Tibial nerve (tissue), 4 donors: ENCODE results near the gene MAN2A2. TPM values are rescaled to one million over a fixed set of nuclear protein-coding genes. Genes with fewer than 3 reads are reported as not detected.
"Not testable (repeated sequence)": the region's sequence is repeated elsewhere in the genome, so short reads cannot be mapped to it uniquely, and the experiment has no call there.

ENCODE experiments used
- DNase-seq, 2 donors: peaks; one replicate each; pipeline ENCODE4 v3.0.0-alpha.2; 2019; ENCODE audit warnings: low spot score in 2 of 2
- H3K27ac ChIP-seq, 4 donors: fragments of 200-600 bp; sonication (generic) in 3 of 4; one replicate each; pipeline ENCODE4 v1.5.1; 2017 to 2019; ENCODE audit warnings: mild to moderate bottlenecking in 1 of 4
- H3K27me3 ChIP-seq, 2 donors: fragments of 200-600 bp; sonication (generic) in 1 of 2; one replicate each; pipeline versions ENCODE4 v1.5.1 to v1.6.0; 2017 to 2019
- H3K36me3 ChIP-seq, 3 donors: fragments of 200-600 bp; sonication (generic); one replicate each; pipeline ENCODE4 v1.5.1; 2018 to 2019
- H3K4me1 ChIP-seq, 4 donors: fragments of 200-600 bp; sonication (generic) in 3 of 4; one replicate each; pipeline ENCODE4 v1.5.1; 2017 to 2019
- H3K4me3 ChIP-seq, 4 donors: fragments of 200-600 bp; sonication (generic) in 3 of 4; one replicate each; pipeline ENCODE4 v1.5.1; 2017 to 2019; ENCODE audit warnings: mild to moderate bottlenecking in 1 of 4, moderate library complexity in 1 of 4
- H3K9me3 ChIP-seq, 4 donors: fragments of 200-600 bp; sonication (generic) in 3 of 4; one replicate each; pipeline ENCODE4 v1.5.1; 2017 to 2019
- CTCF ChIP-seq, 5 experiments: fragments of 200-600 bp in 3 of 5; fragments of 450-650 bp in 2 of 5; sonication (generic) in 3 of 5; IDR thresholded peaks; one replicate each; pipeline ENCODE4 v1.5.1; 2016 to 2019; ENCODE audit warnings: antibody characterized with exemption in 5 of 5, mild to moderate bottlenecking in 3 of 5, moderate library complexity in 2 of 5
- EP300 ChIP-seq, 2 donors: sonication (generic); formaldehyde crosslinking; IDR thresholded peaks; one replicate each; pipeline ENCODE4 v1.6.1; 2017; ENCODE audit warnings: antibody characterized with exemption in 2 of 2, mild to moderate bottlenecking in 1 of 2
- POLR2A ChIP-seq, 2 donors: fragments of 450-650 bp; IDR thresholded peaks; one replicate each; pipeline ENCODE4 v1.6.1; 2017; ENCODE audit warnings: antibody characterized with exemption in 2 of 2, mild to moderate bottlenecking in 2 of 2, moderate library complexity in 2 of 2
- WGBS, 2 donors: methylation state at CpG; one replicate each; pipeline ENCODE4 v1.1.5; 2018; 5-methylcytosine and 5-hydroxymethylcytosine counted together
- total RNA-seq, 4 donors: library from RNA; depleted of rRNA; stranded (reverse); fragments of >200 nt; gene quantifications; one replicate each; pipeline ENCODE4 v1.1.0, GENCODE V29; 2016

MAN2A2 gene
- total RNA-seq, 4 donors from 2014 or later, result 83.5 to 178 (median 128) TPM

GRCh38 chr15:90873488-90873997, 29.6 kb upstream of the MAN2A2 start:
- no peak for DNase-seq
- no peaks in the 10 kb centered on the region for H3K9me3 ChIP-seq
- peaks cover 0 to 32% (median 23%) of the 10 kb centered on the region in 3 donors for H3K36me3 ChIP-seq
- H3K27ac ChIP-seq, result peak overlapping the region in 3 of 4 donors; percentile 93 to 97 (median 94)
- peaks cover 0 to 56% (median 43%) of the 10 kb centered on the region in 4 donors for H3K4me1 ChIP-seq
- 75 to 79% methylated on average over 4 to 6 of the region's 6 CpGs for WGBS, 2 donors
- no peaks in the 10 kb centered on the region for H3K27me3 ChIP-seq
- H3K4me3 ChIP-seq, result peak overlapping the region in 2 of 4 donors; percentile 3 to 74
- TF ChIP-seq CTCF (IDR thresholded peaks at IDR 0.05) (no peak), POLR2A (IDR thresholded peaks at IDR 0.05) (no peak), EP300 (IDR thresholded peaks at IDR 0.05) (no peak)

GRCh38 chr15:90873998-90874605, 29.0 kb upstream of the MAN2A2 start:
- WGBS, 2 donors, result 36 to 46% methylated on average over 8 to 15 of the region's 15 CpGs
- peaks cover 0 to 50% (median 38%) of the 10 kb centered on the region in 4 donors for H3K4me1 ChIP-seq
- no peak for DNase-seq
- peaks cover 0 to 38% (median 25%) of the 10 kb centered on the region in 3 donors for H3K36me3 ChIP-seq
- TF ChIP-seq CTCF (IDR thresholded peaks at IDR 0.05) (no peak), EP300 (IDR thresholded peaks at IDR 0.05) (no peak), POLR2A (IDR thresholded peaks at IDR 0.05) (no peak)
- H3K9me3 ChIP-seq, result no peaks in the 10 kb centered on the region
- peak overlapping the region in 2 of 4 donors; percentile 3 to 74 for H3K4me3 ChIP-seq
- peak overlapping the region; percentile 10 to 97 (median 94) for H3K27ac ChIP-seq
- H3K27me3 ChIP-seq, result no peaks in the 10 kb centered on the region

- not testable (repeated sequence) for H3K4me3 ChIP-seq, H3K27me3 ChIP-seq, DNase-seq, H3K9me3 ChIP-seq
- H3K36me3 ChIP-seq, result peaks cover 0 to 47% (median 33%) of the 10 kb centered on the region in 3 donors
- 79 to 90% methylated on average over 9 of the region's 9 CpGs for WGBS, 2 donors
- H3K27ac ChIP-seq, result peak overlapping the region in 2 of 4 donors; percentile 27 to 97
- H3K4me1 ChIP-seq, result peaks cover 0 to 42% (median 30%) of the 10 kb centered on the region in 4 donors
Measured at GRCh38 chr15:90874986-90875385, 28.1 kb upstream of the MAN2A2 start.

GRCh38 chr15:90875549-90875981, 27.5 kb upstream of the MAN2A2 start:
- Histone ChIP-seq H3K4me3 (no peak overlapping the region), H3K36me3 (peaks cover 0 to 52% (median 39%) of the 10 kb centered on the region in 3 donors), H3K4me1 (peaks cover 0 to 36% (median 24%) of the 10 kb centered on the region in 4 donors), H3K27me3 (no peaks in the 10 kb centered on the region), H3K27ac (peak overlapping the region in 1 of 4 donors; percentile 27), H3K9me3 (no peaks in the 10 kb centered on the region)
- no peak for DNase-seq
- 89 to 90% methylated on average over 7 to 10 of the region's 12 CpGs for WGBS, 2 donors
- TF ChIP-seq POLR2A (IDR thresholded peaks at IDR 0.05) (no peak), CTCF (IDR thresholded peaks at IDR 0.05) (no peak), EP300 (IDR thresholded peaks at IDR 0.05) (no peak)

GRCh38 chr15:90876046-90876445, 27.1 kb upstream of the MAN2A2 start:
- no peak for DNase-seq
- Histone ChIP-seq H3K27me3 (no peaks in the 10 kb centered on the region), H3K9me3 (no peaks in the 10 kb centered on the region), H3K27ac (peak overlapping the region in 1 of 4 donors; percentile 27), H3K4me3 (no peak overlapping the region), H3K36me3 (peaks cover 0 to 57% (median 39%) of the 10 kb centered on the region in 3 donors), H3K4me1 (peaks cover 0 to 32% (median 23%) of the 10 kb centered on the region in 4 donors)
- 90 to 92% methylated on average over 19 of the region's 20 CpGs for WGBS, 2 donors
- TF ChIP-seq EP300 (IDR thresholded peaks at IDR 0.05), result no peak
- no peak for TF ChIP-seq CTCF (IDR thresholded peaks at IDR 0.05)
- no peak for TF ChIP-seq POLR2A (IDR thresholded peaks at IDR 0.05)
